ENCODE data around the gene MYEOV.

DNA sequence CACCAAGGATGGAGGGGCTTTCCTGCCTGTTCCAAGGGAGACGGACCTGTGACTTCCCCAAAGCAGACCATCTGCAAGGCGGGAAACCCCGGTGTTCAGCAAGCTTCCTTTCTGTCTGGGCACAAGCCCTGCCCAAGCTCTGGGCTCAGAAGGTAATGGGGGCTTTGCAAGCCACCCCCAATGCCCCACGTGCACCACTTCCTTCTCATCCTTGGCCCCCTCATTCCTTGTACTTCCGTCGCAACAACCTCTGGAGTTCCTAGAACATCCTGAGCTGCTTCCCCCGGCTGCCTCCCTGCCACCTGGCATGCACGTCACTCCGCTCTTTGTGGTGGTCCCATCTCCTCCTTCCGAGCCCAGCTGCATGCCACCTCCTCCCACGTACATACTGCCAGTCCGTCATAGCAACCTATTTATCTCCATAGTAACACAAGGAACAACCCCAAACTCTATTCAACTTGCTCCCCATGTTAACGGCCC, 3.9 kb downstream of the MYEOV start:
- TF ChIP-seq, protein P1, sequence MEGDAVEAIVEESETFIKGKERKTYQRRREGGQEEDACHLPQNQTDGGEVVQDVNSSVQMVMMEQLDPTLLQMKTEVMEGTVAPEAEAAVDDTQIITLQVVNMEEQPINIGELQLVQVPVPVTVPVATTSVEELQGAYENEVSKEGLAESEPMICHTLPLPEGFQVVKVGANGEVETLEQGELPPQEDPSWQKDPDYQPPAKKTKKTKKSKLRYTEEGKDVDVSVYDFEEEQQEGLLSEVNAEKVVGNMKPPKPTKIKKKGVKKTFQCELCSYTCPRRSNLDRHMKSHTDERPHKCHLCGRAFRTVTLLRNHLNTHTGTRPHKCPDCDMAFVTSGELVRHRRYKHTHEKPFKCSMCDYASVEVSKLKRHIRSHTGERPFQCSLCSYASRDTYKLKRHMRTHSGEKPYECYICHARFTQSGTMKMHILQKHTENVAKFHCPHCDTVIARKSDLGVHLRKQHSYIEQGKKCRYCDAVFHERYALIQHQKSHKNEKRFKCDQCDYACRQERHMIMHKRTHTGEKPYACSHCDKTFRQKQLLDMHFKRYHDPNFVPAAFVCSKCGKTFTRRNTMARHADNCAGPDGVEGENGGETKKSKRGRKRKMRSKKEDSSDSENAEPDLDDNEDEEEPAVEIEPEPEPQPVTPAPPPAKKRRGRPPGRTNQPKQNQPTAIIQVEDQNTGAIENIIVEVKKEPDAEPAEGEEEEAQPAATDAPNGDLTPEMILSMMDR (IDR thresholded peaks at IDR 0.05; ENCODE audit: low read depth, low read length) = no peak
- TF ChIP-seq EZH2phosphoT487 (IDR thresholded peaks at IDR 0.05; ENCODE audit: low read depth) = no peak

All from OCI-LY3 (cell line).